ENCODE results near the gene RNF207. TPM values are rescaled to one million over a fixed set of nuclear protein-coding genes. Genes with fewer than 3 reads are reported as not detected.

RNF207 gene
- total and polyA plus RNA-seq, 10 of the 15 experiments (the other 5 are each of a cell fraction or from before 2014, with no cell fraction given), result 1.7 to 36.4 (median 13.1) TPM

GRCh38 chr1:6163973-6164617, 41.8 kb upstream of the RNF207 start (continued):
- no peak for TF ChIP-seq SMAD1 (IDR thresholded peaks at IDR 0.05; ENCODE audit: low read depth, partially characterized antibody)
- no peak for TF ChIP-seq ZNF592 (IDR thresholded peaks at IDR 0.05)
- no peak for TF ChIP-seq EZH2 (IDR thresholded peaks at IDR 0.05; ENCODE audit: borderline replicate concordance, control insufficient read depth, low read depth, low read length)
- no peak for TF ChIP-seq ZNF24 (IDR thresholded peaks at IDR 0.05)
- TF ChIP-seq YBX1 (IDR thresholded peaks at IDR 0.05), result no peak
- no peak for TF ChIP-seq HSF1 (IDR thresholded peaks at IDR 0.05; ENCODE audit: low read depth, low read length)
- no peak for TF ChIP-seq ZBED1 (IDR thresholded peaks at IDR 0.05; ENCODE audit: borderline replicate concordance)
- no peak for TF ChIP-seq FOS (IDR thresholded peaks at IDR 0.05; ENCODE audit: borderline replicate concordance, extremely low read depth, insufficient read length)
- no peak for TF ChIP-seq EP300 (IDR thresholded peaks at IDR 0.05; ENCODE audit: borderline replicate concordance in 1 of 2, control insufficient read depth in 1 of 2, low read depth in 2 of 2, low read length in 2 of 2)

Measured in GM12878 (cell line).